Panc1 (cell line): Measurements from ENCODE around the gene MAP2K1. TPM values are rescaled to one million over a fixed set of nuclear protein-coding genes. Genes with fewer than 3 reads are reported as not detected.

Experiments used
- ATAC-seq: fragments of 200-7000 bp; cut with Tn5 transposase; 2 replicates; pipeline ENCODE4 v1.9.1; 2020; ENCODE audit warnings: mild to moderate bottlenecking, moderate library complexity
- BruUV-seq: library from RNA; stranded (reverse); fragments of 400-500 nt; replicated peaks from 2 replicates; lab custom pipeline; 2021; lab: Mats Ljungman, UMichigan
- CTCF ChIA-PET: fragments of 300-600 bp; sonication (Branson Sonifier 250); formaldehyde crosslinking; loops from one replicate; lab custom pipeline; 2022; ENCODE audit warnings: antibody characterized with exemption; lab: Charles Lee
- POLR2A ChIA-PET: fragments of 300-600 bp; sonication (Branson Sonifier 250); formaldehyde crosslinking; loops from one replicate; lab custom pipeline; 2022; ENCODE audit warnings: antibody characterized with exemption; lab: Charles Lee
- DNase-seq: peaks from one replicate; pipeline ENCODE4 v3.0.0-alpha.2; 2010; ENCODE audit warnings: low read depth, low spot score
- H3K27ac ChIP-seq: 2 replicates; pipeline ENCODE4 v1.5.1; 2011; ENCODE audit warnings: mild to moderate bottlenecking, low read length, inconsistent platforms
- H3K27me3 ChIP-seq: fragments of 200-500 bp; sonication (Bioruptor generic); 2 replicates; pipeline ENCODE4 v1.6.0; 2014; ENCODE audit warnings: low read length, inconsistent platforms; ENCODE audit not compliant: control insufficient read depth, insufficient read depth
- H3K36me3 ChIP-seq: fragments of 200-500 bp; sonication (Bioruptor generic); 2 replicates; pipeline ENCODE4 v1.5.1; 2014; ENCODE audit warnings: inconsistent platforms, mild to moderate bottlenecking, low read length, moderate library complexity; ENCODE audit not compliant: control insufficient read depth, insufficient read depth
- H3K4me1 ChIP-seq: 2 replicates; pipeline ENCODE4 v1.5.1; 2011; ENCODE audit warnings: inconsistent platforms, mild to moderate bottlenecking, low read length, moderate library complexity; ENCODE audit not compliant: control insufficient read depth, insufficient read depth
- H3K4me3 ChIP-seq, 2 experiments: 2 replicates each; pipeline ENCODE4 v1.5.1; 2011 to 2012; ENCODE audit warnings: low read depth in 2 of 2, low read length in 2 of 2, mild to moderate bottlenecking in 2 of 2, inconsistent platforms in 1 of 2, moderate library complexity in 1 of 2
- H3K9me3 ChIP-seq: fragments of 200-500 bp; sonication (Bioruptor generic); 2 replicates; pipeline ENCODE4 v1.5.1; 2014; ENCODE audit warnings: low read depth, mild to moderate bottlenecking, inconsistent platforms, low read length, moderate library complexity; ENCODE audit not compliant: control insufficient read depth, insufficient read depth
- CTCF ChIP-seq: fragments of 450-650 bp; IDR thresholded peaks from 2 replicates; pipeline ENCODE4 v1.5.1; 2017; ENCODE audit warnings: mild to moderate bottlenecking
- POLR2AphosphoS5 ChIP-seq: IDR thresholded peaks from 2 replicates; pipeline ENCODE4 v1.6.1; 2012; ENCODE audit warnings: mild to moderate bottlenecking, low read depth, low read length, moderate library complexity
- SIN3A ChIP-seq: IDR thresholded peaks from 2 replicates; pipeline ENCODE4 v1.6.1; 2012; ENCODE audit warnings: low read depth, mild to moderate bottlenecking, low read length, moderate library complexity, borderline replicate concordance; ENCODE audit not compliant: insufficient read depth
- TCF7L2 ChIP-seq: IDR thresholded peaks from 2 replicates; pipeline ENCODE4 v1.6.1; 2011; ENCODE audit warnings: mild to moderate bottlenecking, low read depth, low read length, inconsistent platforms
- in situ Hi-C: cut with HindIII; loops from 2 replicates; pipeline ENCODE4 v1.10.0; 2016; ENCODE audit warnings: low sequenced_read_pairs, low pct_unique_long_range_greater_than_20kb
- intact Hi-C: fragments of 100-400 bp; cut with micrococcal nuclease; formaldehyde crosslinking; loops from one replicate; pipeline ENCODE4 v1.10.0; 2022; ENCODE audit not compliant: unreplicated experiment
- total RNA-seq: library from RNA; stranded (reverse); gene quantifications from one replicate; pipeline ENCODE4 v1.2.1, GENCODE V29; 2021; ENCODE audit not compliant: unreplicated experiment
- TF ChIP-seq, protein P1 (sequence below), 2 experiments: IDR thresholded peaks; 2 replicates each; pipeline ENCODE4 v1.6.1; 2011 to 2012; ENCODE audit warnings: low read depth in 2 of 2, control low read depth in 1 of 2, low read length in 1 of 2, mild to moderate bottlenecking in 1 of 2, moderate library complexity in 1 of 2; ENCODE audit not compliant: insufficient read depth in 1 of 2

The MAP2K1 gene
- total RNA-seq, 1 experiment from 2014 or later = 67.9 TPM

DNA sequence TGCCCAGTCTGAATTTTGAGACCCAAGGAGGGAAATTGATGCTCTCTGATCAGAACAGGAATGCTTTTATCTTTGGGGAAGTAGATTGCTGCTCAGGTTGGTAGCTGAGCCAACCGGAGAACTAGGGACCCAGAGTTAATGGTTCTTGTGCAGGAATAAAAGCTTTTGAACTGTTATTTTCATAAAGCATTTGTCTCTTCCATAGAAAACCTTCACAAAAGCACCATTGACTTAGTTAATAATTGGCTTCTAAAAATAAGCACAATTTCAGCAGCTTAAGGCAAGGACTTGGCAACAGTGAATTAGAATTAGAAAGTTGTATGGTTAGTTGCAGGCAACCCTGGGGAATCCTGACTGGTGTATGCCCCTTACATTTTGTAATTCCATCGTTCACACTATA is 53.8 kb downstream of the MAP2K1 start:
- Histone ChIP-seq H3K4me3 (no peak overlapping the region), H3K4me1 (no peaks in the 10 kb centered on the region), H3K9me3 (no peaks in the 10 kb centered on the region), H3K27ac (no peak overlapping the region), H3K27me3 (no peaks in the 10 kb centered on the region), H3K36me3 (0 out of 2 replicates have a peak, but pooled peaks cover 5% of the 10 kb centered on the region)
- DNase-seq (no peak), ATAC-seq (no peak)
- intact Hi-C loops (no loop called here), in situ Hi-C loops (no loop called here)
- ChIA-PET POLR2A (no interaction called here), CTCF (no interaction called here)
- BruUV-seq = no TSS peak
- TF ChIP-seq POLR2AphosphoS5 (no peak), CTCF (no peak), TCF7L2 (no peak), SIN3A (no peak)
- TF ChIP-seq, protein P1, sequence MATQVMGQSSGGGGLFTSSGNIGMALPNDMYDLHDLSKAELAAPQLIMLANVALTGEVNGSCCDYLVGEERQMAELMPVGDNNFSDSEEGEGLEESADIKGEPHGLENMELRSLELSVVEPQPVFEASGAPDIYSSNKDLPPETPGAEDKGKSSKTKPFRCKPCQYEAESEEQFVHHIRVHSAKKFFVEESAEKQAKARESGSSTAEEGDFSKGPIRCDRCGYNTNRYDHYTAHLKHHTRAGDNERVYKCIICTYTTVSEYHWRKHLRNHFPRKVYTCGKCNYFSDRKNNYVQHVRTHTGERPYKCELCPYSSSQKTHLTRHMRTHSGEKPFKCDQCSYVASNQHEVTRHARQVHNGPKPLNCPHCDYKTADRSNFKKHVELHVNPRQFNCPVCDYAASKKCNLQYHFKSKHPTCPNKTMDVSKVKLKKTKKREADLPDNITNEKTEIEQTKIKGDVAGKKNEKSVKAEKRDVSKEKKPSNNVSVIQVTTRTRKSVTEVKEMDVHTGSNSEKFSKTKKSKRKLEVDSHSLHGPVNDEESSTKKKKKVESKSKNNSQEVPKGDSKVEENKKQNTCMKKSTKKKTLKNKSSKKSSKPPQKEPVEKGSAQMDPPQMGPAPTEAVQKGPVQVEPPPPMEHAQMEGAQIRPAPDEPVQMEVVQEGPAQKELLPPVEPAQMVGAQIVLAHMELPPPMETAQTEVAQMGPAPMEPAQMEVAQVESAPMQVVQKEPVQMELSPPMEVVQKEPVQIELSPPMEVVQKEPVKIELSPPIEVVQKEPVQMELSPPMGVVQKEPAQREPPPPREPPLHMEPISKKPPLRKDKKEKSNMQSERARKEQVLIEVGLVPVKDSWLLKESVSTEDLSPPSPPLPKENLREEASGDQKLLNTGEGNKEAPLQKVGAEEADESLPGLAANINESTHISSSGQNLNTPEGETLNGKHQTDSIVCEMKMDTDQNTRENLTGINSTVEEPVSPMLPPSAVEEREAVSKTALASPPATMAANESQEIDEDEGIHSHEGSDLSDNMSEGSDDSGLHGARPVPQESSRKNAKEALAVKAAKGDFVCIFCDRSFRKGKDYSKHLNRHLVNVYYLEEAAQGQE (IDR thresholded peaks at IDR 0.05; ENCODE audit: insufficient read depth in 1 of 2, low read depth in 2 of 2, low read length in 1 of 2) = no peak

DNA sequence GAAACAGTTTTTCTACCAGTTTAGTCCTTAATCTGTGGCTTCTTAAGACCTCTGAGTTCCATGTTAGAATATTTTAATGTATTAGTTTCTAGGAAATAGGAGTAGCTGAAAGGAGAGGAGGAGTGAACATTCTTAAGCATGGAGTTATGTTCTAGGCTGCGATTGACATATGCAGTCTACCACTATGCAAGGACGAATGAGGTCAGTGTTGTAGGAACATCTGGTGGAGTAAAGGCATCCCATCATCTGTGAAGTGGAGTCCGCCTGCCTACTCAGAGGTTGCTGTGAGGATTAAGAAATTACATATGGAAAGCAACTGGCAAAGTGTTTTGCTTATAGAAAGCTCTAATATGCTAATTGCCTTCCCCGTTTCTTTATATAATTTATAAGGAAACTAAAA is 65.7 kb downstream of the MAP2K1 start:
- H3K4me3 ChIP-seq = no peak overlapping the region
- H3K36me3 ChIP-seq = no peaks in the 10 kb centered on the region
- POLR2A ChIA-PET = no interaction called here
- in situ Hi-C loops (no loop called here), intact Hi-C loops (no loop called here)
- no peaks in the 10 kb centered on the region for H3K27me3 ChIP-seq
- H3K27ac ChIP-seq = no peak overlapping the region
- ATAC-seq (no peak), DNase-seq (no peak)
- H3K4me1 ChIP-seq = no peaks in the 10 kb centered on the region
- TF ChIP-seq, protein P1 (IDR thresholded peaks at IDR 0.05; ENCODE audit: insufficient read depth in 1 of 2, low read depth in 2 of 2, low read length in 1 of 2) = no peak
- no peak for TF ChIP-seq POLR2AphosphoS5
- BruUV-seq = no TSS peak
- CTCF ChIA-PET = no interaction called here
- H3K9me3 ChIP-seq = no peaks in the 10 kb centered on the region
